DOHH2 (cell line): ENCODE data around the gene KL.

Experiments
- H3F3A ChIP-seq: fragments of 200-600 bp; sonication (generic), shearing (Covaris generic); 2 replicates; pipeline ENCODE4 v1.6.0; 2016; ENCODE audit warnings: antibody characterized with exemption, mild to moderate bottlenecking; ENCODE audit not compliant: control insufficient read depth, insufficient read depth
- H3K27ac ChIP-seq: fragments of 200-600 bp; sonication (generic); 2 replicates; pipeline ENCODE4 v1.5.1; 2014; ENCODE audit warnings: low read depth, mild to moderate bottlenecking, low read length, moderate library complexity
- H3K27me3 ChIP-seq: fragments of 200-600 bp; sonication (generic); 2 replicates; pipeline ENCODE4 v1.6.1; 2014; ENCODE audit warnings: mild to moderate bottlenecking, low read length, mixed read lengths; ENCODE audit not compliant: control insufficient read depth
- H3K36me3 ChIP-seq: fragments of 200-600 bp; sonication (generic); 2 replicates; pipeline ENCODE4 v1.6.1; 2014; ENCODE audit warnings: mild to moderate bottlenecking, low read length, moderate library complexity, mixed read lengths; ENCODE audit not compliant: control insufficient read depth
- H3K4me1 ChIP-seq: fragments of 200-600 bp; sonication (generic); 2 replicates; pipeline ENCODE4 v1.6.1; 2014; ENCODE audit warnings: mild to moderate bottlenecking, low read length, mixed read lengths; ENCODE audit not compliant: control insufficient read depth
- H3K4me2 ChIP-seq: fragments of 200-600 bp; sonication (generic); 2 replicates; pipeline ENCODE4 v1.6.0; 2014; ENCODE audit warnings: mild to moderate bottlenecking, low read length, moderate library complexity
- H3K4me3 ChIP-seq: fragments of 200-600 bp; sonication (generic); 2 replicates; pipeline ENCODE4 v1.5.1; 2014; ENCODE audit warnings: mild to moderate bottlenecking, low read length, mixed read lengths
- H3K79me2 ChIP-seq: fragments of 200-600 bp; sonication (generic); 2 replicates; pipeline ENCODE4 v1.6.1; 2014; ENCODE audit warnings: mild to moderate bottlenecking, low read length, mixed read lengths; ENCODE audit not compliant: control insufficient read depth
- H3K9me2 ChIP-seq: fragments of 200-600 bp; sonication (generic); replicated peaks from 2 replicates; pipeline ENCODE4 v1.6.1; 2014; ENCODE audit warnings: mild to moderate bottlenecking, low read length, mixed read lengths; ENCODE audit not compliant: control insufficient read depth
- H3K9me3 ChIP-seq: fragments of 200-600 bp; sonication (generic); 2 replicates; pipeline ENCODE4 v1.6.1; 2014; ENCODE audit warnings: antibody characterized with exemption, low read length, mixed read lengths; ENCODE audit not compliant: control insufficient read depth, insufficient read depth
- H4K20me1 ChIP-seq: fragments of 200-600 bp; sonication (generic); 2 replicates; pipeline ENCODE4 v1.6.0; 2014; ENCODE audit warnings: low read depth, mild to moderate bottlenecking, antibody characterized with exemption, low read length, moderate library complexity; ENCODE audit not compliant: control insufficient read depth, insufficient read depth
- EZH2phosphoT487 ChIP-seq: fragments of 200-600 bp; sonication (generic); IDR thresholded peaks from 2 replicates; pipeline ENCODE4 v1.6.1; 2017; ENCODE audit warnings: borderline replicate concordance, mild to moderate bottlenecking, antibody characterized with exemption, low read length, moderate library complexity, mixed read lengths
- TF ChIP-seq, protein P1 (sequence below): fragments of 200-600 bp; sonication (generic); IDR thresholded peaks from one replicate; pipeline ENCODE4 v1.5.1; 2014; ENCODE audit warnings: antibody characterized with exemption, mild to moderate bottlenecking, low read depth, low read length; ENCODE audit not compliant: poor library complexity, severe bottlenecking

KL gene

DNA sequence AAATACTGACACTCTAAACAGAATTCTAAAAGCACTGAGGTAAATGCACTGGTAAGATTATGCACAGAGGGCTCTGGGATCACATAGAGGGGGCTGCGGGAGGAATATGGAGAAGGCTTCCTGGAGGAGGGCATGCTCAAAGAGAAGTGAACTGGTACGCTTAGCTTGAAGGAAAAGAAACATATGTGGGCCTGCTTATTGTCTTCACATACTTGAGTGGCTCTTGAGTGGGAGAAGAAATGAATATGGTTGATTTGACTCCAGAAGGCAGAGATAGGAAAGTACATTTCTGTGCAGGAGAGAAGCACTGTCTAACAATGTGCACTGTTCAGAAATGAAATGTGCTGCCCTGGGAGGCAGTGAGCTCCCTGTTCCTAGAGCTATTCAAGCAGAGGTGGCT lies 91.1 kb downstream of the KL start:
- no peaks in the 10 kb centered on the region for H3K27me3 ChIP-seq
- no peaks in the 10 kb centered on the region for H3K9me2 ChIP-seq
- no peaks in the 10 kb centered on the region for H3K36me3 ChIP-seq
- TF ChIP-seq, protein P1, sequence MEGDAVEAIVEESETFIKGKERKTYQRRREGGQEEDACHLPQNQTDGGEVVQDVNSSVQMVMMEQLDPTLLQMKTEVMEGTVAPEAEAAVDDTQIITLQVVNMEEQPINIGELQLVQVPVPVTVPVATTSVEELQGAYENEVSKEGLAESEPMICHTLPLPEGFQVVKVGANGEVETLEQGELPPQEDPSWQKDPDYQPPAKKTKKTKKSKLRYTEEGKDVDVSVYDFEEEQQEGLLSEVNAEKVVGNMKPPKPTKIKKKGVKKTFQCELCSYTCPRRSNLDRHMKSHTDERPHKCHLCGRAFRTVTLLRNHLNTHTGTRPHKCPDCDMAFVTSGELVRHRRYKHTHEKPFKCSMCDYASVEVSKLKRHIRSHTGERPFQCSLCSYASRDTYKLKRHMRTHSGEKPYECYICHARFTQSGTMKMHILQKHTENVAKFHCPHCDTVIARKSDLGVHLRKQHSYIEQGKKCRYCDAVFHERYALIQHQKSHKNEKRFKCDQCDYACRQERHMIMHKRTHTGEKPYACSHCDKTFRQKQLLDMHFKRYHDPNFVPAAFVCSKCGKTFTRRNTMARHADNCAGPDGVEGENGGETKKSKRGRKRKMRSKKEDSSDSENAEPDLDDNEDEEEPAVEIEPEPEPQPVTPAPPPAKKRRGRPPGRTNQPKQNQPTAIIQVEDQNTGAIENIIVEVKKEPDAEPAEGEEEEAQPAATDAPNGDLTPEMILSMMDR = no peak
- no peaks in the 10 kb centered on the region for H3F3A ChIP-seq
- 0 out of 2 replicates have a peak overlapping the region, but pooled peaks have one; percentile 6 for H3K4me3 ChIP-seq
- no peak overlapping the region for H3K27ac ChIP-seq
- H3K9me3 ChIP-seq = no peaks in the 10 kb centered on the region
- H4K20me1 ChIP-seq = no peaks in the 10 kb centered on the region
- peak overlapping the region; percentile 42 for H3K4me2 ChIP-seq
- H3K79me2 ChIP-seq = no peaks in the 10 kb centered on the region
- peaks cover 55% of the 10 kb centered on the region for H3K4me1 ChIP-seq

DNA sequence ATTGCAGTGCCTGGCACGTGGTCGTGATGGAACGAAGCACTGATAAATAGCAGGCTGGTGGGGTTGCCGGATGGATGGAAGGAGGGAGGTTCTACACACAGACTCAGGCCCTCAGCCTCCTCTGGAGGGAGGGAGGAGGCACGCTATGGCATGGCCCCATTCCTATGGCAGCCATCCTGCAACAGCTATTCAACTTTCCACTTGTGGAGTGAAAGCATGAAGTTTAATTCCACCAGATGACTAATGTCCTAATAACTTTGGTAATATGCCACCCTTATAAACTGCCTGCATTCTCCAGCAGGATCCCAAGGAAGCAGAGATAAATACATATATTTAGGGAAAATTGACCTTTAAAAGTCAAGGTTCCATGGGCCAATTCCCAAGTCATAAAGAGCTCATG lies 92.4 kb downstream of the KL start:
- H4K20me1 ChIP-seq = no peaks in the 10 kb centered on the region
- no peak overlapping the region for H3K4me3 ChIP-seq
- no peaks in the 10 kb centered on the region for H3K9me2 ChIP-seq
- H3K27ac ChIP-seq = no peak overlapping the region
- no peaks in the 10 kb centered on the region for H3K79me2 ChIP-seq
- no peaks in the 10 kb centered on the region for H3K36me3 ChIP-seq
- H3F3A ChIP-seq = no peaks in the 10 kb centered on the region
- TF ChIP-seq EZH2phosphoT487 = no peak
- TF ChIP-seq, protein P1 = no peak
- peaks cover 55% of the 10 kb centered on the region for H3K4me1 ChIP-seq
- H3K4me2 ChIP-seq = no peak overlapping the region
- no peaks in the 10 kb centered on the region for H3K9me3 ChIP-seq
- H3K27me3 ChIP-seq = no peaks in the 10 kb centered on the region

DNA sequence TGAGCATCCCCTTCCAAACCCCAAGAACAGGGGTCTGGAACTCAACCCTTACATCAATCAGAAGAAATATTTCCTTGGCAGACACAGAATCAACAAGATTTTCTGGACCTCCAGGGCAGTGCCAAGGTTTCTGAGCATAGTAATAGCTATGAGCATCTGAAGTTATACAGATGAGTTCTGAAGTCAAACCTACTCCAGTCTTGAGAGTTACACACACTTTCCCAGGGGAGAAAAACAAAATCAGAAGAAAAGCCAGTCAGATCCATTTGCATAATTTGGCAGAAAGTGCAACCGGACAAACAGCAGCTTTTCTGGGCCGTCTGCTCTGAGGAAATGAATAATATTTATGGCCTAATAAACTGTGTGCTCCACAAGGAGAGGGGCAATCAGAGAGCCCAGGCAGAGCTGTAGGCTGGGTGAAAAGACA lies 93.1 kb downstream of the KL start:
- Histone ChIP-seq H3K9me3 (no peaks in the 10 kb centered on the region), H3K4me1 (peaks cover 55% of the 10 kb centered on the region), H3K9me2 (no peaks in the 10 kb centered on the region), H3F3A (no peaks in the 10 kb centered on the region), H3K79me2 (no peaks in the 10 kb centered on the region), H3K4me3 (peak overlapping the region; percentile 69), H3K27me3 (no peaks in the 10 kb centered on the region), H4K20me1 (no peaks in the 10 kb centered on the region), H3K4me2 (peak overlapping the region; percentile 91), H3K27ac (peak overlapping the region; percentile 12; the same call in 1 of the 2 replicates), H3K36me3 (no peaks in the 10 kb centered on the region)
- TF ChIP-seq EZH2phosphoT487 = no peak
- TF ChIP-seq, protein P1 = no peak
